Stimulated activated CD8-positive, alpha-beta memory T cell treated with anti-CD3 and anti-CD28 coated beads, Interleukin-4, amount 100 ng/mL, for 4 hours (primary cell): ENCODE data around the gene TANC1.

Experiments
- DNase-seq, 2 donors: peaks; one replicate each; pipeline ENCODE4 v3.0.0-alpha.2; 2020; ENCODE audit warnings: low read depth in 2 of 2, low spot score in 1 of 2

Gene TANC1

GRCh38 chr2:159246325-159246988 lies 278.0 kb downstream of the TANC1 start:
- no peak for DNase-seq

GRCh38 chr2:159249990-159250715 lies 281.7 kb downstream of the TANC1 start:
- no peak for DNase-seq

- DNase-seq = no peak
Observed at GRCh38 chr2:159251296-159252173, 283.1 kb downstream of the TANC1 start.

GRCh38 chr2:159252905-159253304 lies 284.5 kb downstream of the TANC1 start:
- DNase-seq = no peak

- no peak for DNase-seq
Observed at GRCh38 chr2:159256159-159256558, 287.7 kb downstream of the TANC1 start.

- DNase-seq = no peak
Observed at GRCh38 chr2:159262226-159262625, 293.8 kb downstream of the TANC1 start.

- no peak for DNase-seq
Observed at GRCh38 chr2:159262904-159263303, 294.5 kb downstream of the TANC1 start.

GRCh38 chr2:159265171-159265576 lies 296.7 kb downstream of the TANC1 start:
- DNase-seq = no peak

- DNase-seq = no peak
Observed at GRCh38 chr2:159266554-159266953, 298.1 kb downstream of the TANC1 start.

GRCh38 chr2:159267921-159268320 lies 299.5 kb downstream of the TANC1 start:
- DNase-seq = no peak

- DNase-seq = no peak
Observed at GRCh38 chr2:159270744-159271379, 302.4 kb downstream of the TANC1 start.

GRCh38 chr2:159272156-159272555 lies 303.7 kb downstream of the TANC1 start:
- DNase-seq = no peak

GRCh38 chr2:159275111-159275510 lies 306.7 kb downstream of the TANC1 start:
- DNase-seq = no peak

- no peak for DNase-seq
Observed at GRCh38 chr2:159279700-159280099, 311.3 kb downstream of the TANC1 start.

- no peak for DNase-seq
Observed at GRCh38 chr2:159281002-159281401, 312.6 kb downstream of the TANC1 start.
